Fibroblast of villous mesenchyme (primary cell): ENCODE results near the gene TMEM37. TPM values are rescaled to one million over a fixed set of nuclear protein-coding genes. Genes with fewer than 3 reads are reported as not detected.

Experiments used
- DNase-seq: peaks from one replicate; pipeline ENCODE4 v3.0.0-alpha.2; 2010; ENCODE audit warnings: low read depth
- H3K4me3 ChIP-seq: 2 replicates; pipeline ENCODE4 v1.5.1; 2011; ENCODE audit warnings: low read depth, mild to moderate bottlenecking, low read length
- CTCF ChIP-seq: IDR thresholded peaks from 2 replicates; pipeline ENCODE4 v1.5.1; 2012; ENCODE audit warnings: low read depth, mild to moderate bottlenecking, low read length; ENCODE audit not compliant: insufficient read depth
- total RNA-seq: library from RNA; depleted of rRNA; stranded (reverse); fragments of >200 nt; gene quantifications from 2 replicates; pipeline ENCODE4 v1.2.3, GENCODE V29; 2012

TMEM37 gene
- 0.64 and 1.3 TPM in 2 replicates for total RNA-seq

GRCh38 chr2:119431155-119431975 lies at the start of gene TMEM37:
TSS of gene TMEM37 (plus strand) at chr2:119431854. CDS start at chr2:119431904, 50 bp downstream.
- H3K4me3 ChIP-seq = peak within 1 kb of the TSS; percentile 61
- DNase-seq = peak; percentile 82
- no peak for TF ChIP-seq CTCF

GRCh38 chr2:119383410-119384140 lies 48.1 kb upstream of the TMEM37 start:
- DNase-seq = no peak
- H3K4me3 ChIP-seq = no peak overlapping the region
- TF ChIP-seq CTCF = no peak

- DNase-seq = no peak
- no peak for TF ChIP-seq CTCF
- no peak overlapping the region for H3K4me3 ChIP-seq
Measured at GRCh38 chr2:119384971-119385370, 46.7 kb upstream of the TMEM37 start.

- no peak for DNase-seq
- no peak for TF ChIP-seq CTCF
- H3K4me3 ChIP-seq = no peak overlapping the region
Measured at GRCh38 chr2:119385466-119385865, 46.2 kb upstream of the TMEM37 start.

- peak; percentile 33 for TF ChIP-seq CTCF
- H3K4me3 ChIP-seq = no peak overlapping the region
- DNase-seq = peak; percentile 71
Measured at GRCh38 chr2:119387381-119388129, 44.1 kb upstream of the TMEM37 start.

GRCh38 chr2:119389615-119390306 lies 41.9 kb upstream of the TMEM37 start:
- H3K4me3 ChIP-seq = no peak overlapping the region
- no peak for TF ChIP-seq CTCF
- DNase-seq = peak; percentile 63
